ENCODE results near the gene CDHR3.

Gene CDHR3

DNA sequence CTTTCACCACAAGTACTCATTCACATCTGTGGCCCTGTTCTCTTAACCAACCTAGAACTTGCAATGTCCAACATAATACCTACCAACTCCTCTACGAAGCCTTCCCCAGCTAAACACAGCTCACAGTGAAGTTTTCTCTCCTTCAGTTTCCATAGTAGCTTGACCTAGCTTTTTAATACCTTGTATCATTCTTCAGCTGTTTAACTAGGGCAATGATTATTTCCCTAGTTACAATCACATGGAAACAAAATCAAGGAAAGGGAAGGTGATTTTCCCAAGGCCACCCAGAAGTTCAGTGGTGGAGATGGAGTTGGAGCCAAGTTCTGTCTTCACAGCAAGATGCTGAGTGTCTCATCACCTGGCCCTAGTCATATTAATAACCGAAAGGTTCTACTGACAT is 16.3 kb downstream of the CDHR3 start:
- CTCF ChIA-PET = no interaction called here
- Histone ChIP-seq H3K4me1 (ENCODE audit: control insufficient read depth, insufficient read depth, low read length) (no peaks in the 10 kb centered on the region), H3K36me3 (ENCODE audit: control insufficient read depth in 2 of 2, insufficient read depth in 1 of 2, low read length in 2 of 2) (no peaks in the 10 kb centered on the region), H3K9me3 (ENCODE audit: control insufficient read depth, insufficient read depth, low read depth, low read length) (no peaks in the 10 kb centered on the region), H3K27ac (ENCODE audit: extremely low read depth, low read depth, low read length) (no peak overlapping the region), H3K4me3 (ENCODE audit: low read depth, low read length) (no peak overlapping the region)
- POLR2A ChIA-PET = no interaction called here
- TF ChIP-seq ZNF501 (tag by site-specific recombination; IDR thresholded peaks at IDR 0.05) = no peak
- no peak for TF ChIP-seq ZNF473 (tag by site-specific recombination; IDR thresholded peaks at IDR 0.05)
- no peak for TF ChIP-seq ZNF768 (tag by site-specific recombination; IDR thresholded peaks at IDR 0.05)
- TF ChIP-seq GLIS2 (tag by site-specific recombination; IDR thresholded peaks at IDR 0.05) = no peak
- TF ChIP-seq, protein P1, sequence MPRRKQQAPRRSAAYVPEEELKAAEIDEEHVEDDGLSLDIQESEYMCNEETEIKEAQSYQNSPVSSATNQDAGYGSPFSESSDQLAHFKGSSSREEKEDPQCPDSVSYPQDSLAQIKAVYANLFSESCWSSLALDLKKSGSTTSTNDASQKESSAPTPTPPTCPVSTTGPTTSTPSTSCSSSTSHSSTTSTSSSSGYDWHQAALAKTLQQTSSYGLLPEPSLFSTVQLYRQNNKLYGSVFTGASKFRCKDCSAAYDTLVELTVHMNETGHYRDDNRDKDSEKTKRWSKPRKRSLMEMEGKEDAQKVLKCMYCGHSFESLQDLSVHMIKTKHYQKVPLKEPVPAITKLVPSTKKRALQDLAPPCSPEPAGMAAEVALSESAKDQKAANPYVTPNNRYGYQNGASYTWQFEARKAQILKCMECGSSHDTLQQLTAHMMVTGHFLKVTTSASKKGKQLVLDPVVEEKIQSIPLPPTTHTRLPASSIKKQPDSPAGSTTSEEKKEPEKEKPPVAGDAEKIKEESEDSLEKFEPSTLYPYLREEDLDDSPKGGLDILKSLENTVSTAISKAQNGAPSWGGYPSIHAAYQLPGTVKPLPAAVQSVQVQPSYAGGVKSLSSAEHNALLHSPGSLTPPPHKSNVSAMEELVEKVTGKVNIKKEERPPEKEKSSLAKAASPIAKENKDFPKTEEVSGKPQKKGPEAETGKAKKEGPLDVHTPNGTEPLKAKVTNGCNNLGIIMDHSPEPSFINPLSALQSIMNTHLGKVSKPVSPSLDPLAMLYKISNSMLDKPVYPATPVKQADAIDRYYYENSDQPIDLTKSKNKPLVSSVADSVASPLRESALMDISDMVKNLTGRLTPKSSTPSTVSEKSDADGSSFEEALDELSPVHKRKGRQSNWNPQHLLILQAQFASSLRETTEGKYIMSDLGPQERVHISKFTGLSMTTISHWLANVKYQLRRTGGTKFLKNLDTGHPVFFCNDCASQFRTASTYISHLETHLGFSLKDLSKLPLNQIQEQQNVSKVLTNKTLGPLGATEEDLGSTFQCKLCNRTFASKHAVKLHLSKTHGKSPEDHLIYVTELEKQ (tag by site-specific recombination; IDR thresholded peaks at IDR 0.05; ENCODE audit: borderline replicate concordance) = no peak
- TF ChIP-seq ZNF23 (tag by site-specific recombination; IDR thresholded peaks at IDR 0.05; ENCODE audit: borderline replicate concordance) = no peak
- no peak for TF ChIP-seq ZSCAN30 (tag by site-specific recombination; IDR thresholded peaks at IDR 0.05)
- TF ChIP-seq KLF9 (tag by site-specific recombination; IDR thresholded peaks at IDR 0.05; ENCODE audit: low read depth) = no peak
- no peak for TF ChIP-seq MEIS1 (CRISPR knock-in tag; IDR thresholded peaks at IDR 0.05; ENCODE audit: borderline replicate concordance)
- no peak for TF ChIP-seq ZFP41 (tag by site-specific recombination; IDR thresholded peaks at IDR 0.05; ENCODE audit: borderline replicate concordance)
- TF ChIP-seq ZNF302 (tag by site-specific recombination; IDR thresholded peaks at IDR 0.05; ENCODE audit: low read depth) = no peak

- ChIA-PET POLR2A (no interaction called here), CTCF (interaction anchor here (1.1 kb wide), 1 partner anchor 103 kb away, joined by 3 read pairs; no protein-coding TSS in a partner anchor)
- Histone ChIP-seq H3K9me3 (ENCODE audit: control insufficient read depth, insufficient read depth, low read depth, low read length) (no peaks in the 10 kb centered on the region), H3K4me1 (ENCODE audit: control insufficient read depth, insufficient read depth, low read length) (no peaks in the 10 kb centered on the region), H3K36me3 (ENCODE audit: control insufficient read depth in 2 of 2, insufficient read depth in 1 of 2, low read length in 2 of 2) (no peaks in the 10 kb centered on the region), H3K27ac (ENCODE audit: extremely low read depth, low read depth, low read length) (no peak overlapping the region), H3K4me3 (ENCODE audit: low read depth, low read length) (no peak overlapping the region)
- TF ChIP-seq ZNF518A (tag by site-specific recombination; conservative IDR thresholded peaks at IDR 0.05; ENCODE audit: low read depth) = no peak
- TF ChIP-seq ZNF366 (tag by site-specific recombination; conservative IDR thresholded peaks at IDR 0.05) = no peak
- TF ChIP-seq, protein P2, sequence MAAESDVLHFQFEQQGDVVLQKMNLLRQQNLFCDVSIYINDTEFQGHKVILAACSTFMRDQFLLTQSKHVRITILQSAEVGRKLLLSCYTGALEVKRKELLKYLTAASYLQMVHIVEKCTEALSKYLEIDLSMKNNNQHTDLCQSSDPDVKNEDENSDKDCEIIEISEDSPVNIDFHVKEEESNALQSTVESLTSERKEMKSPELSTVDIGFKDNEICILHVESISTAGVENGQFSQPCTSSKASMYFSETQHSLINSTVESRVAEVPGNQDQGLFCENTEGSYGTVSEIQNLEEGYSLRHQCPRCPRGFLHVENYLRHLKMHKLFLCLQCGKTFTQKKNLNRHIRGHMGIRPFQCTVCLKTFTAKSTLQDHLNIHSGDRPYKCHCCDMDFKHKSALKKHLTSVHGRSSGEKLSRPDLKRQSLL (tag by site-specific recombination; IDR thresholded peaks at IDR 0.05) = no peak
- TF ChIP-seq, protein P3, sequence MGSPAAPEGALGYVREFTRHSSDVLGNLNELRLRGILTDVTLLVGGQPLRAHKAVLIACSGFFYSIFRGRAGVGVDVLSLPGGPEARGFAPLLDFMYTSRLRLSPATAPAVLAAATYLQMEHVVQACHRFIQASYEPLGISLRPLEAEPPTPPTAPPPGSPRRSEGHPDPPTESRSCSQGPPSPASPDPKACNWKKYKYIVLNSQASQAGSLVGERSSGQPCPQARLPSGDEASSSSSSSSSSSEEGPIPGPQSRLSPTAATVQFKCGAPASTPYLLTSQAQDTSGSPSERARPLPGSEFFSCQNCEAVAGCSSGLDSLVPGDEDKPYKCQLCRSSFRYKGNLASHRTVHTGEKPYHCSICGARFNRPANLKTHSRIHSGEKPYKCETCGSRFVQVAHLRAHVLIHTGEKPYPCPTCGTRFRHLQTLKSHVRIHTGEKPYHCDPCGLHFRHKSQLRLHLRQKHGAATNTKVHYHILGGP (tag by site-specific recombination; IDR thresholded peaks at IDR 0.05) = no peak
- no peak for TF ChIP-seq ZNF585B (tag by site-specific recombination; IDR thresholded peaks at IDR 0.05)
- no peak for TF ChIP-seq REPIN1 (tag by site-specific recombination; IDR thresholded peaks at IDR 0.05; ENCODE audit: low read depth)
- TF ChIP-seq ZNF654 (tag by site-specific recombination; IDR thresholded peaks at IDR 0.05; ENCODE audit: low read depth) = no peak
- TF ChIP-seq ZNF677 (tag by site-specific recombination; IDR thresholded peaks at IDR 0.05) = no peak
- TF ChIP-seq ZNF169 (tag by site-specific recombination; IDR thresholded peaks at IDR 0.05) = no peak
- no peak for TF ChIP-seq ZNF830 (tag by site-specific recombination; IDR thresholded peaks at IDR 0.05; ENCODE audit: low read depth)
- TF ChIP-seq ZSCAN16 (tag by site-specific recombination; IDR thresholded peaks at IDR 0.05) = no peak
Measured at GRCh38 chr7:105980645-105981396, 17.8 kb downstream of the CDHR3 start.

Data from HEK293 (cell line).